GM23338 (cell line): Measurements from ENCODE around the gene SMURF2. TPM values are rescaled to one million over a fixed set of nuclear protein-coding genes. Genes with fewer than 3 reads are reported as not detected.
A peak's percentile ranks its signal among the peaks of the same experiment; 100 is the strongest.

Source experiments
- ATAC-seq: fragments of 200-7000 bp; cut with Tn5 transposase; 3 replicates; pipeline ENCODE4 v1.9.1; 2020
- DNase-seq: peaks from one replicate; pipeline ENCODE4 v3.0.0-alpha.2; 2015; ENCODE audit warnings: low spot score
- H2AFZ ChIP-seq: fragments of 200-600 bp; sonication (generic); 2 replicates; pipeline ENCODE4 v1.8.0; 2016; ENCODE audit warnings: antibody characterized with exemption, mild to moderate bottlenecking, moderate library complexity
- H3F3A ChIP-seq: fragments of 200-600 bp; sonication (generic); replicated peaks from 2 replicates; pipeline ENCODE4 v1.8.0; 2017; ENCODE audit warnings: antibody characterized with exemption, mixed run types, low read depth
- H3K27ac ChIP-seq: fragments of 200-600 bp; sonication (generic); 2 replicates; pipeline ENCODE4 v1.6.1; 2016; ENCODE audit warnings: low read depth
- H3K27me3 ChIP-seq: fragments of 200-600 bp; sonication (generic); 2 replicates; pipeline ENCODE4 v1.8.0; 2016; ENCODE audit warnings: mild to moderate bottlenecking, mixed run types, moderate library complexity; ENCODE audit not compliant: insufficient read depth
- H3K36me3 ChIP-seq: fragments of 200-600 bp; sonication (generic); 2 replicates; pipeline ENCODE4 v1.8.0; 2016; ENCODE audit warnings: mild to moderate bottlenecking; ENCODE audit not compliant: insufficient read depth
- H3K4me1 ChIP-seq: fragments of 200-600 bp; sonication (generic); 2 replicates; pipeline ENCODE4 v1.8.0; 2016; ENCODE audit warnings: mild to moderate bottlenecking, moderate library complexity; ENCODE audit not compliant: insufficient read depth
- H3K4me2 ChIP-seq: fragments of 200-600 bp; sonication (generic); 2 replicates; pipeline ENCODE4 v1.7.1; 2017; ENCODE audit warnings: mixed run types
- H3K4me3 ChIP-seq: fragments of 200-600 bp; sonication (generic); 2 replicates; pipeline ENCODE4 v1.6.1; 2016; ENCODE audit warnings: mixed run types
- H3K79me2 ChIP-seq: fragments of 200-600 bp; sonication (generic); replicated peaks from 2 replicates; pipeline ENCODE4 v1.8.0; 2017; ENCODE audit warnings: mild to moderate bottlenecking; ENCODE audit not compliant: insufficient read depth
- H3K9me2 ChIP-seq: fragments of 200-600 bp; sonication (generic); 2 replicates; pipeline ENCODE4 v1.8.0; 2017; ENCODE audit not compliant: insufficient read depth
- H4K20me1 ChIP-seq: fragments of 200-600 bp; sonication (generic); replicated peaks from 2 replicates; pipeline ENCODE4 v1.8.0; 2017; ENCODE audit warnings: mild to moderate bottlenecking; ENCODE audit not compliant: insufficient read depth
- H3K27ac Mint-ChIP-seq: 2 replicates; pipeline ENCODE4 v1.8.0; 2020; ENCODE audit warnings: inconsistent platforms, mild to moderate bottlenecking, moderate library complexity, mixed read lengths
- H3K27me3 Mint-ChIP-seq: 3 replicates; pipeline ENCODE4 v1.8.0; 2022; ENCODE audit warnings: low read depth, mild to moderate bottlenecking, moderate library complexity, mixed read lengths, inconsistent platforms; ENCODE audit not compliant: insufficient read depth, poor library complexity
- H3K36me3 Mint-ChIP-seq: 3 replicates; pipeline ENCODE4 v1.8.0; 2021; ENCODE audit warnings: low read depth, mild to moderate bottlenecking, inconsistent platforms, moderate library complexity, mixed read lengths
- H3K4me1 Mint-ChIP-seq: 3 replicates; pipeline ENCODE4 v1.8.0; 2020; ENCODE audit warnings: mild to moderate bottlenecking, inconsistent platforms, mixed read lengths
- H3K4me3 Mint-ChIP-seq: 3 replicates; pipeline ENCODE4 v1.8.0; 2021; ENCODE audit warnings: moderate library complexity, mild to moderate bottlenecking, inconsistent platforms, mixed read lengths
- H3K9me3 Mint-ChIP-seq: 3 replicates; pipeline ENCODE4 v1.8.0; 2020; ENCODE audit warnings: moderate library complexity, mild to moderate bottlenecking, inconsistent platforms, mixed read lengths
- JUNB ChIP-seq: IDR thresholded peaks from one replicate; pipeline ENCODE4 v1.6.1; 2016; ENCODE audit warnings: antibody characterized with exemption; ENCODE audit not compliant: unreplicated experiment
- POLR2AphosphoS5 ChIP-seq: IDR thresholded peaks from 2 replicates; pipeline ENCODE4 v1.6.1; 2016; ENCODE audit warnings: antibody characterized with exemption, low read depth
- polyA plus RNA-seq: library from polyadenylated mRNA; unstranded; fragments of >200 nt; fragmentation: Nextera tagmentation; extraction: Ambion mirVana; gene quantifications from 2 replicates; pipeline ENCODE4 v1.2.1, GENCODE V29; 2016
- total RNA-seq: library from RNA; depleted of rRNA; stranded (reverse); fragments of >200 nt; shearing (Covaris generic); gene quantifications from 2 replicates; pipeline ENCODE4 v1.2.3, GENCODE V29; 2014
- TF ChIP-seq, protein P1 (sequence below): fragments of 250-450 bp; sonication (Bioruptor Pico); IDR thresholded peaks from 2 replicates; pipeline ENCODE4 v1.5.0; 2020; ENCODE audit warnings: mild to moderate bottlenecking, moderate library complexity
- TF ChIP-seq, protein P2 (sequence below), 2 experiments: fragments of 200-600 bp in 1 of 2; sonication (generic) in 1 of 2; conservative IDR thresholded peaks; 2 replicates each; pipeline versions ENCODE4 v1.5.1 to v1.6.1; 2016 to 2017; ENCODE audit warnings: antibody characterized with exemption in 2 of 2, low read depth in 2 of 2, mild to moderate bottlenecking in 2 of 2, moderate library complexity in 1 of 2

The SMURF2 gene
- total and polyA plus RNA-seq, 2 experiments from 2014 or later: 12.1 to 29.6 TPM

DNA sequence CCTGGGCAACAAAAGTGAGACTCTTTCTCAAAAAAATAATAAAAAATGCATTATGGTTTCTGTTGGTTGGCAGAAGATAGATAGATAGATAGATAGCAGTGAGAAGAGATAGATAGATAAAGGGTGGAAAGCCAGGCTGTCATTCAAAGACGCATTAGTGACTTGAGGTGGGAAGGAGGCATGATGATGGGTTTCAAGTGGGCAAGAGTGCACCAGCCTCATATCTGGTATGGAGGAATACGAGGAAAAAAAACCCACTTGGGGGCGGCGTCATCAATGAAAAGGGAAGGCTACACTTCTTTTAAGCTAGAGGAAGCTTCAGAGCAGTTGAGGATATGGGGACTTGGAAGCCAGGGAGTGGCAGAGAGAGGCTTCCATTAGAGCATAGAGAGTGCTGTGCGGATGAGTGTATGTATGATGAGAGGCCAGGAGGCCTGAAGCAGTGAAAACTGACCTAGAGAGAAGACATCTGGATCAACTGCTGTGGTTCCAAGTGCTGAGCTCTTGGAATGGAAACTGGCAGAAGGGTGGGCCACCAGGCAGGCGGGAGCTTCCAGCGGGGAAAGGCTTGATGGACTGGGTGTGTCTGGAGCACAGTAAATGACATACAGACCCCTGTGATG, 123.5 kb downstream of the SMURF2 start:
- Mint-ChIP-seq H3K9me3 (no peaks in the 10 kb centered on the region; the same call in 2 of the 3 replicates), H3K27ac (peak overlapping the region; percentile 8; the same call in 1 of the 2 replicates), H3K27me3 (peaks cover 9% of the 10 kb centered on the region), H3K36me3 (peaks cover 54% of the 10 kb centered on the region), H3K4me1 (no peaks in the 10 kb centered on the region), H3K4me3 (no peak overlapping the region)
- no peaks in the 10 kb centered on the region for H3K4me1 ChIP-seq
- peaks cover 32% of the 10 kb centered on the region for H3K36me3 ChIP-seq
- DNase-seq: no peak
- peaks cover 10% of the 10 kb centered on the region; the same call in 1 of the 2 replicates for H4K20me1 ChIP-seq
- H3K4me2 ChIP-seq: no peak overlapping the region
- H2AFZ ChIP-seq: no peak overlapping the region
- no peaks in the 10 kb centered on the region for H3F3A ChIP-seq
- H3K27ac ChIP-seq: peak overlapping the region; percentile 39
- TF ChIP-seq, protein P1, sequence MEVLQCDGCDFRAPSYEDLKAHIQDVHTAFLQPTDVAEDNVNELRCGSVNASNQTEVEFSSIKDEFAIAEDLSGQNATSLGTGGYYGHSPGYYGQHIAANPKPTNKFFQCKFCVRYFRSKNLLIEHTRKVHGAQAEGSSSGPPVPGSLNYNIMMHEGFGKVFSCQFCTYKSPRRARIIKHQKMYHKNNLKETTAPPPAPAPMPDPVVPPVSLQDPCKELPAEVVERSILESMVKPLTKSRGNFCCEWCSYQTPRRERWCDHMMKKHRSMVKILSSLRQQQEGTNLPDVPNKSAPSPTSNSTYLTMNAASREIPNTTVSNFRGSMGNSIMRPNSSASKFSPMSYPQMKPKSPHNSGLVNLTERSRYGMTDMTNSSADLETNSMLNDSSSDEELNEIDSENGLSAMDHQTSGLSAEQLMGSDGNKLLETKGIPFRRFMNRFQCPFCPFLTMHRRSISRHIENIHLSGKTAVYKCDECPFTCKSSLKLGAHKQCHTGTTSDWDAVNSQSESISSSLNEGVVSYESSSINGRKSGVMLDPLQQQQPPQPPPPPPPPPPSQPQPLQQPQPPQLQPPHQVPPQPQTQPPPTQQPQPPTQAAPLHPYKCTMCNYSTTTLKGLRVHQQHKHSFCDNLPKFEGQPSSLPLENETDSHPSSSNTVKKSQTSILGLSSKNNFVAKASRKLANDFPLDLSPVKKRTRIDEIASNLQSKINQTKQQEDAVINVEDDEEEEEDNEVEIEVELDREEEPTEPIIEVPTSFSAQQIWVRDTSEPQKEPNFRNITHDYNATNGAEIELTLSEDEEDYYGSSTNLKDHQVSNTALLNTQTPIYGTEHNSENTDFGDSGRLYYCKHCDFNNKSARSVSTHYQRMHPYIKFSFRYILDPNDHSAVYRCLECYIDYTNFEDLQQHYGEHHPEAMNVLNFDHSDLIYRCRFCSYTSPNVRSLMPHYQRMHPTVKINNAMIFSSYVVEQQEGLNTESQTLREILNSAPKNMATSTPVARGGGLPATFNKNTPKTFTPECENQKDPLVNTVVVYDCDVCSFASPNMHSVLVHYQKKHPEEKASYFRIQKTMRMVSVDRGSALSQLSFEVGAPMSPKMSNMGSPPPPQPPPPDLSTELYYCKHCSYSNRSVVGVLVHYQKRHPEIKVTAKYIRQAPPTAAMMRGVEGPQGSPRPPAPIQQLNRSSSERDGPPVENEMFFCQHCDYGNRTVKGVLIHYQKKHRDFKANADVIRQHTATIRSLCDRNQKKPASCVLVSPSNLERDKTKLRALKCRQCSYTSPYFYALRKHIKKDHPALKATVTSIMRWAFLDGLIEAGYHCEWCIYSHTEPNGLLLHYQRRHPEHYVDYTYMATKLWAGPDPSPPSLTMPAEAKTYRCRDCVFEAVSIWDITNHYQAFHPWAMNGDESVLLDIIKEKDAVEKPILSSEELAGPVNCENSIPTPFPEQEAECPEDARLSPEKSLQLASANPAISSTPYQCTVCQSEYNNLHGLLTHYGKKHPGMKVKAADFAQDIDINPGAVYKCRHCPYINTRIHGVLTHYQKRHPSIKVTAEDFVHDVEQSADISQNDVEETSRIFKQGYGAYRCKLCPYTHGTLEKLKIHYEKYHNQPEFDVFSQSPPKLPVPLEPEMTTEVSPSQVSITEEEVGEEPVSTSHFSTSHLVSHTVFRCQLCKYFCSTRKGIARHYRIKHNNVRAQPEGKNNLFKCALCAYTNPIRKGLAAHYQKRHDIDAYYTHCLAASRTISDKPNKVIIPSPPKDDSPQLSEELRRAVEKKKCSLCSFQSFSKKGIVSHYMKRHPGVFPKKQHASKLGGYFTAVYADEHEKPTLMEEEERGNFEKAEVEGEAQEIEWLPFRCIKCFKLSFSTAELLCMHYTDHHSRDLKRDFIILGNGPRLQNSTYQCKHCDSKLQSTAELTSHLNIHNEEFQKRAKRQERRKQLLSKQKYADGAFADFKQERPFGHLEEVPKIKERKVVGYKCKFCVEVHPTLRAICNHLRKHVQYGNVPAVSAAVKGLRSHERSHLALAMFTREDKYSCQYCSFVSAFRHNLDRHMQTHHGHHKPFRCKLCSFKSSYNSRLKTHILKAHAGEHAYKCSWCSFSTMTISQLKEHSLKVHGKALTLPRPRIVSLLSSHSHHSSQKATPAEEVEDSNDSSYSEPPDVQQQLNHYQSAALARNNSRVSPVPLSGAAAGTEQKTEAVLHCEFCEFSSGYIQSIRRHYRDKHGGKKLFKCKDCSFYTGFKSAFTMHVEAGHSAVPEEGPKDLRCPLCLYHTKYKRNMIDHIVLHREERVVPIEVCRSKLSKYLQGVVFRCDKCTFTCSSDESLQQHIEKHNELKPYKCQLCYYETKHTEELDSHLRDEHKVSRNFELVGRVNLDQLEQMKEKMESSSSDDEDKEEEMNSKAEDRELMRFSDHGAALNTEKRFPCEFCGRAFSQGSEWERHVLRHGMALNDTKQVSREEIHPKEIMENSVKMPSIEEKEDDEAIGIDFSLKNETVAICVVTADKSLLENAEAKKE: no peak
- TF ChIP-seq, protein P2, sequence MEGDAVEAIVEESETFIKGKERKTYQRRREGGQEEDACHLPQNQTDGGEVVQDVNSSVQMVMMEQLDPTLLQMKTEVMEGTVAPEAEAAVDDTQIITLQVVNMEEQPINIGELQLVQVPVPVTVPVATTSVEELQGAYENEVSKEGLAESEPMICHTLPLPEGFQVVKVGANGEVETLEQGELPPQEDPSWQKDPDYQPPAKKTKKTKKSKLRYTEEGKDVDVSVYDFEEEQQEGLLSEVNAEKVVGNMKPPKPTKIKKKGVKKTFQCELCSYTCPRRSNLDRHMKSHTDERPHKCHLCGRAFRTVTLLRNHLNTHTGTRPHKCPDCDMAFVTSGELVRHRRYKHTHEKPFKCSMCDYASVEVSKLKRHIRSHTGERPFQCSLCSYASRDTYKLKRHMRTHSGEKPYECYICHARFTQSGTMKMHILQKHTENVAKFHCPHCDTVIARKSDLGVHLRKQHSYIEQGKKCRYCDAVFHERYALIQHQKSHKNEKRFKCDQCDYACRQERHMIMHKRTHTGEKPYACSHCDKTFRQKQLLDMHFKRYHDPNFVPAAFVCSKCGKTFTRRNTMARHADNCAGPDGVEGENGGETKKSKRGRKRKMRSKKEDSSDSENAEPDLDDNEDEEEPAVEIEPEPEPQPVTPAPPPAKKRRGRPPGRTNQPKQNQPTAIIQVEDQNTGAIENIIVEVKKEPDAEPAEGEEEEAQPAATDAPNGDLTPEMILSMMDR (conservative IDR thresholded peaks at IDR 0.05; ENCODE audit: low read depth in 2 of 2): 0 out of 4 replicates have a peak, but pooled peaks of 1 of the 2 experiments have one; percentile 9
- no peak overlapping the region for H3K4me3 ChIP-seq
- H3K9me2 ChIP-seq: no peaks in the 10 kb centered on the region
- no peaks in the 10 kb centered on the region for H3K79me2 ChIP-seq
- H3K27me3 ChIP-seq: no peaks in the 10 kb centered on the region
- peak; percentile 20; the same call in 1 of the 3 replicates for ATAC-seq

DNA sequence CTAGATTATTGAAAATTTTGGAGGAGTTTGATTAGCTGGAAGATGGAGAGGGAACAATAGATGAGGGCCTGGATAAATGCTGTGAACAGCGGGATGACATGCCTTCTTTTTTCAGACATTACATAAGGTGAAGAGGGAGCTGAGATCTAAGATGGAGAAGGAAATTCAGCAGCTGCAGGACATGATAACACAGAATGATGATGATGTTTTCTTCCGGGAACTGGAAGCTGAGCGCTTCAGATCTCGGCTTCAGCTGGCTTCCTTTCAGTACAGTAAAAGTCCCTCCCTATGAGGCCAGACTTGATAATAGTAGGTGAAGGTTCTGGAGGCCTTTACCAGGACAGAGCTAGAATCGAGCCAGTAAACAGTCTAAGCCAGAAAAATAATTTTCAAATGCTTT, 124.6 kb downstream of the SMURF2 start:
- no peaks in the 10 kb centered on the region for H3K4me1 Mint-ChIP-seq
- Histone ChIP-seq H4K20me1 (peaks cover 10% of the 10 kb centered on the region; the same call in 1 of the 2 replicates), H3K4me3 (no peak overlapping the region), H3K79me2 (no peaks in the 10 kb centered on the region), H3K27me3 (no peaks in the 10 kb centered on the region), H2AFZ (no peak overlapping the region), H3K9me2 (no peaks in the 10 kb centered on the region), H3K36me3 (peaks cover 44% of the 10 kb centered on the region), H3F3A (no peaks in the 10 kb centered on the region), H3K4me2 (no peak overlapping the region), H3K4me1 (no peaks in the 10 kb centered on the region), H3K27ac (no peak overlapping the region)
- no peaks in the 10 kb centered on the region; the same call in 2 of the 3 replicates for H3K9me3 Mint-ChIP-seq
- no peak for ATAC-seq
- H3K36me3 Mint-ChIP-seq: peaks cover 64% of the 10 kb centered on the region
- no peak overlapping the region for H3K4me3 Mint-ChIP-seq
- H3K27me3 Mint-ChIP-seq: peaks cover 9% of the 10 kb centered on the region
- TF ChIP-seq POLR2AphosphoS5 (no peak), JUNB (no peak)
- H3K27ac Mint-ChIP-seq: peak overlapping the region; percentile 3; the same call in 1 of the 2 replicates
- DNase-seq: no peak
